PC-3 (cell line): ENCODE measurements around the gene ZDHHC6. TPM values are rescaled to one million over a fixed set of nuclear protein-coding genes. Genes with fewer than 3 reads are reported as not detected.

Experiments used
- ATAC-seq: fragments of 200-7000 bp; cut with Tn5 transposase; 2 replicates; pipeline ENCODE4 v1.9.1; 2020; ENCODE audit warnings: mild to moderate bottlenecking, moderate library complexity
- BruUV-seq: library from RNA; stranded (reverse); fragments of 400-500 nt; replicated peaks from 2 replicates; lab custom pipeline; 2021; lab: Mats Ljungman, UMichigan
- CTCF ChIA-PET: fragments of 300-600 bp; sonication (Branson Sonifier 250); formaldehyde crosslinking; loops from one replicate; lab custom pipeline; 2022; ENCODE audit warnings: antibody characterized with exemption; lab: Charles Lee
- POLR2A ChIA-PET: fragments of 300-600 bp; sonication (Branson Sonifier 250); formaldehyde crosslinking; loops from one replicate; lab custom pipeline; 2022; ENCODE audit warnings: antibody characterized with exemption; ENCODE audit not compliant: unreplicated experiment; lab: Charles Lee
- DNase-seq: peaks from one replicate; pipeline ENCODE4 v3.0.0-alpha.2; 2015
- H2AFZ ChIP-seq: fragments of 300-600 bp; sonication (generic); 2 replicates; pipeline ENCODE4 v1.6.0; 2016; ENCODE audit warnings: antibody characterized with exemption, low read length
- H3F3A ChIP-seq: fragments of 300-600 bp; sonication (generic); one replicate; pipeline ENCODE4 v1.6.0; 2017; ENCODE audit warnings: antibody characterized with exemption, low read length, control low read depth, mild to moderate bottlenecking; ENCODE audit not compliant: unreplicated experiment
- H3K27ac ChIP-seq: fragments of 300-600 bp; sonication (generic); 2 replicates; pipeline ENCODE4 v1.5.1; 2016; ENCODE audit warnings: mild to moderate bottlenecking, low read length
- H3K27me3 ChIP-seq: fragments of 300-600 bp; sonication (generic); 2 replicates; pipeline ENCODE4 v1.6.1; 2016; ENCODE audit warnings: low read length, mixed read lengths
- H3K36me3 ChIP-seq: fragments of 300-600 bp; sonication (generic); 2 replicates; pipeline ENCODE4 v1.6.1; 2016; ENCODE audit warnings: low read depth, mixed run types, low read length, mixed read lengths
- H3K4me1 ChIP-seq: fragments of 300-600 bp; sonication (generic); 2 replicates; pipeline ENCODE4 v1.5.1; 2016; ENCODE audit warnings: low read length; ENCODE audit not compliant: insufficient read depth
- H3K4me2 ChIP-seq: fragments of 300-600 bp; sonication (generic); 2 replicates; pipeline ENCODE4 v1.6.0; 2016; ENCODE audit warnings: low read length
- H3K4me3 ChIP-seq: fragments of 300-600 bp; sonication (generic); 2 replicates; pipeline ENCODE4 v1.5.1; 2016; ENCODE audit warnings: mild to moderate bottlenecking, low read length, mixed read lengths
- H3K79me2 ChIP-seq: fragments of 300-600 bp; sonication (generic); 2 replicates; pipeline ENCODE4 v1.6.1; 2017; ENCODE audit warnings: low read length, mixed read lengths
- H3K9ac ChIP-seq: fragments of 300-600 bp; sonication (generic); 2 replicates; pipeline ENCODE4 v1.6.0; 2016; ENCODE audit warnings: mild to moderate bottlenecking, low read length
- H3K9me2 ChIP-seq: fragments of 300-600 bp; sonication (generic); replicated peaks from 2 replicates; pipeline ENCODE4 v1.6.1; 2016; ENCODE audit warnings: mixed run types, low read length, mixed read lengths
- H3K9me3 ChIP-seq: fragments of 300-600 bp; sonication (generic); 2 replicates; pipeline ENCODE4 v1.6.1; 2016; ENCODE audit warnings: low read length, mixed read lengths
- H4K20me1 ChIP-seq: fragments of 300-600 bp; sonication (generic); 2 replicates; pipeline ENCODE4 v1.6.1; 2016; ENCODE audit warnings: low read length, mixed read lengths
- CTCF ChIP-seq: fragments of 300-600 bp; sonication (generic); conservative IDR thresholded peaks from 2 replicates; pipeline ENCODE4 v1.5.1; 2017; ENCODE audit warnings: antibody characterized with exemption, low read depth, mild to moderate bottlenecking, low read length
- EZH2 ChIP-seq: fragments of 300-600 bp; sonication (generic); IDR thresholded peaks from one replicate; pipeline ENCODE4 v1.6.1; 2017; ENCODE audit warnings: antibody characterized with exemption, mild to moderate bottlenecking, low read length; ENCODE audit not compliant: unreplicated experiment
- EZH2phosphoT487 ChIP-seq: fragments of 300-600 bp; sonication (generic); IDR thresholded peaks from 2 replicates; pipeline ENCODE4 v1.6.1; 2018; ENCODE audit warnings: mild to moderate bottlenecking, antibody characterized with exemption, low read length, borderline replicate concordance
- intact Hi-C: fragments of 100-400 bp; cut with micrococcal nuclease; formaldehyde crosslinking; loops from 2 replicates; pipeline ENCODE4 v1.9.0; 2023
- total RNA-seq: library from RNA; depleted of rRNA; stranded (reverse); fragments of >200 nt; gene quantifications from 2 replicates; pipeline ENCODE4 v1.2.3, GENCODE V29; 2014

The ZDHHC6 gene
- total RNA-seq, 1 experiment from 2014 or later = 17.7 TPM

DNA sequence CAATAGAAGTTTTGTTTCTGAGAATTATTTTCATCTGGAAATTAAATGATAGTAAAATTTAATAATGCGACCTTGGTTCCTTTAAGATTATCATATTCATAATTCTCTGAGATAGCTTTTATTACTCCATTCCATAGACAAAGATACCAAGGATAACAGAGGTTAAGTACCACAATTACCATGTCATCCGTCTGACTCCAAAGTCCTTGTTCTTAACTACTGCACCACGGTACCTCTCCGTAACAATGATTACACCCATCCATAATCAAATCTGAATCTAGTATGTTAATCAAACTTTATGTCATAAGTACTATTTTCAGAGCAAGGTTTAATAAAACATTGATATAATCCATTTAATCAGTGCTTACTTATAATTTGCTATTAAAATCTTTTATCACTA lies 8.4 kb downstream of the ZDHHC6 start:
- H3F3A ChIP-seq = no peaks in the 10 kb centered on the region
- H3K27me3 ChIP-seq = no peaks in the 10 kb centered on the region
- BruUV-seq = no TSS peak
- H3K4me2 ChIP-seq = no peak overlapping the region
- no peaks in the 10 kb centered on the region for H3K4me1 ChIP-seq
- H3K9ac ChIP-seq = no peak overlapping the region
- no peaks in the 10 kb centered on the region for H3K79me2 ChIP-seq
- H4K20me1 ChIP-seq = no peaks in the 10 kb centered on the region
- DNase-seq (no peak), ATAC-seq (no peak)
- TF ChIP-seq EZH2 = no peak
- intact Hi-C loops = loop anchor here (10.0 kb wide), 1 partner anchor 294 kb away; no protein-coding TSS in a partner anchor
- POLR2A ChIA-PET = no interaction called here
- CTCF ChIA-PET = no interaction called here
- H3K9me3 ChIP-seq = no peaks in the 10 kb centered on the region
- peaks cover 21% of the 10 kb centered on the region for H3K36me3 ChIP-seq
- no peaks in the 10 kb centered on the region for H3K9me2 ChIP-seq
- no peak overlapping the region for H3K27ac ChIP-seq
- H2AFZ ChIP-seq = no peak overlapping the region
- H3K4me3 ChIP-seq = no peak overlapping the region

GRCh38 chr10:112434988-112435619 lies 11.6 kb downstream of the ZDHHC6 start:
- ATAC-seq (no peak), DNase-seq (peak; percentile 60)
- CTCF ChIA-PET = interaction anchor here (0.6 to 0.8 kb wide), 5 partner anchors 10 to 127 kb away, joined by 3 to 5 read pairs (median 3); no protein-coding TSS in a partner anchor
- Histone ChIP-seq H3K79me2 (no peaks in the 10 kb centered on the region), H3K27me3 (no peaks in the 10 kb centered on the region), H3K9ac (no peak overlapping the region), H3K36me3 (peaks cover 17% of the 10 kb centered on the region), H3K27ac (no peak overlapping the region), H3K9me2 (no peaks in the 10 kb centered on the region), H3K9me3 (no peaks in the 10 kb centered on the region), H2AFZ (no peak overlapping the region), H3K4me1 (no peaks in the 10 kb centered on the region), H3K4me2 (no peak overlapping the region), H3F3A (no peaks in the 10 kb centered on the region), H3K4me3 (no peak overlapping the region), H4K20me1 (no peaks in the 10 kb centered on the region)
- no TSS peak for BruUV-seq
- intact Hi-C loops = loop anchor here (2.0 to 10.0 kb wide), 3 partner anchors 120 to 290 kb away; no protein-coding TSS in a partner anchor
- POLR2A ChIA-PET = interaction anchor here (0.6 kb wide), 1 partner anchor 12 kb away, joined by 6 read pairs; the partner anchor contains the start of gene VTI1A
- TF ChIP-seq EZH2phosphoT487 (no peak), EZH2 (no peak), CTCF (peak; percentile 68)

- no peaks in the 10 kb centered on the region for H3K9me3 ChIP-seq
- no peaks in the 10 kb centered on the region for H4K20me1 ChIP-seq
- ChIA-PET POLR2A (no interaction called here), CTCF (no interaction called here)
- H3K9me2 ChIP-seq = no peaks in the 10 kb centered on the region
- H3K27me3 ChIP-seq = no peaks in the 10 kb centered on the region
- no peak overlapping the region for H3K27ac ChIP-seq
- no peak overlapping the region for H2AFZ ChIP-seq
- no peaks in the 10 kb centered on the region for H3K79me2 ChIP-seq
- no TSS peak for BruUV-seq
- no peak for DNase-seq
- no peaks in the 10 kb centered on the region for H3K4me1 ChIP-seq
- H3K4me2 ChIP-seq = no peak overlapping the region
- no peaks in the 10 kb centered on the region for H3F3A ChIP-seq
- intact Hi-C loops = loop anchor here (10.0 kb wide), 1 partner anchor 288 kb away; no protein-coding TSS in a partner anchor
- no peak overlapping the region for H3K4me3 ChIP-seq
- H3K36me3 ChIP-seq = peaks cover 17% of the 10 kb centered on the region
- ATAC-seq = no peak
- no peak overlapping the region for H3K9ac ChIP-seq
- no peak for TF ChIP-seq CTCF
- no peak for TF ChIP-seq EZH2
- TF ChIP-seq EZH2phosphoT487 = no peak
Observed at GRCh38 chr10:112433136-112433535, 13.6 kb downstream of the ZDHHC6 start.
